HEK293T (cell line): ENCODE data around the gene FAM222B.

Source experiments
- ARNT ChIP-seq: fragments of 450-650 bp; IDR thresholded peaks from 2 replicates; pipeline ENCODE4 v1.6.1; 2017; ENCODE audit warnings: mild to moderate bottlenecking
- BHLHE40 ChIP-seq: fragments of 450-650 bp; IDR thresholded peaks from 2 replicates; pipeline ENCODE4 v1.6.1; 2016; ENCODE audit warnings: mild to moderate bottlenecking, moderate library complexity, borderline replicate concordance
- CTBP1 ChIP-seq: fragments of 450-650 bp; IDR thresholded peaks from 2 replicates; pipeline ENCODE4 v1.6.1; 2016; ENCODE audit warnings: borderline replicate concordance
- ELF4 ChIP-seq: fragments of 450-650 bp; IDR thresholded peaks from 2 replicates; pipeline ENCODE4 v1.6.1; 2017; ENCODE audit warnings: antibody characterized with exemption
- FOXM1 ChIP-seq: fragments of 450-650 bp; IDR thresholded peaks from 2 replicates; pipeline ENCODE4 v1.6.1; 2017; ENCODE audit warnings: mild to moderate bottlenecking, borderline replicate concordance
- L3MBTL2 ChIP-seq: fragments of 450-650 bp; conservative IDR thresholded peaks from 2 replicates; pipeline ENCODE4 v1.6.1; 2016; ENCODE audit warnings: mild to moderate bottlenecking
- SUZ12 ChIP-seq: fragments of 450-650 bp; IDR thresholded peaks from 2 replicates; pipeline ENCODE4 v1.6.1; 2016; ENCODE audit warnings: mild to moderate bottlenecking
- ZNF384 ChIP-seq: fragments of 450-650 bp; IDR thresholded peaks from 2 replicates; pipeline ENCODE4 v1.6.1; 2016

- TF ChIP-seq ARNT (no peak), ZNF384 (no peak), FOXM1 (no peak), CTBP1 (no peak), ELF4 (no peak), BHLHE40 (no peak), SUZ12 (no peak), L3MBTL2 (no peak)
Measured at GRCh38 chr17:28879886-28880571, 37.4 kb upstream of the FAM222B start.
